AG09319 (cell line): ENCODE results near the gene SLC12A9.

ENCODE experiments used
- DNase-seq: peaks from one replicate; pipeline ENCODE4 v3.0.0-alpha.2; 2010; ENCODE audit warnings: low read depth; ENCODE audit errors: extremely low read depth
- CTCF ChIP-seq: IDR thresholded peaks from 2 replicates; pipeline ENCODE4 v1.5.1; 2011; ENCODE audit warnings: low read depth, mild to moderate bottlenecking, inconsistent platforms, low read length, moderate library complexity

Gene SLC12A9

GRCh38 chr7:100826514-100827329 lies 25.8 kb upstream of the SLC12A9 start:
- no peak for DNase-seq

GRCh38 chr7:100827330-100828226 lies 24.9 kb upstream of the SLC12A9 start, which contains the start of gene EPHB4:
Gene EPHB4, minus strand, starts transcription at chr7:100827523. Its CDS starts 493 bp downstream, at chr7:100827030.
- DNase-seq = peak; percentile 70
- peak; percentile 67 for TF ChIP-seq CTCF

More at GRCh38 chr7:100826514-100827329, 25.8 kb upstream of the SLC12A9 start:
- TF ChIP-seq CTCF = no peak; the same call in 1 of the 2 replicates

GRCh38 chr7:100829150-100829716 lies 23.3 kb upstream of the SLC12A9 start:
- no peak for TF ChIP-seq CTCF
- DNase-seq = no peak

- DNase-seq = no peak
- TF ChIP-seq CTCF = no peak
These were observed 22.1 kb upstream of the SLC12A9 start for GRCh38 chr7:100830396-100830795.

- no peak for DNase-seq
- TF ChIP-seq CTCF = no peak
These were observed 20.3 kb upstream of the SLC12A9 start for GRCh38 chr7:100832281-100832633.

GRCh38 chr7:100835903-100836811 lies 16.4 kb upstream of the SLC12A9 start:
- DNase-seq = no peak
- no peak for TF ChIP-seq CTCF
